ENCODE measurements around the gene DYTN.

Gene DYTN

GRCh38 chr2:206764673-206765241, 46.6 kb upstream of the DYTN start:
- peak overlapping the region; percentile 97 for H2AFZ ChIP-seq (ENCODE audit: low read depth, low read length)
- DNase-seq (no peak), ATAC-seq (ENCODE audit: insufficient read depth, low read depth) (no peak)
- H3K27me3 ChIP-seq (ENCODE audit: insufficient read depth, low read length, poor library complexity), result no peaks in the 10 kb centered on the region
- H3K4me1 ChIP-seq (ENCODE audit: insufficient read depth, low read length), result peaks cover 42% of the 10 kb centered on the region
- H3K4me3 ChIP-seq (ENCODE audit: low read depth in 1 of 2, low read length in 2 of 2), result peak overlapping the region; percentile 60 to 99
- TF ChIP-seq EZH2 (IDR thresholded peaks at IDR 0.05; ENCODE audit: borderline replicate concordance, low read depth, low read length, severe bottlenecking) (no peak), CTCF (IDR thresholded peaks at IDR 0.05; ENCODE audit: borderline replicate concordance, extremely low read depth, low read length, poor library complexity, severe bottlenecking) (no peak)
- H3K9me3 ChIP-seq (ENCODE audit: insufficient read depth, low read length, severe bottlenecking), result no peaks in the 10 kb centered on the region
- H3K79me2 ChIP-seq (ENCODE audit: insufficient read depth, low read length), result peaks cover 36% of the 10 kb centered on the region
- peak overlapping the region; percentile 90 for H3K27ac ChIP-seq (ENCODE audit: low read length)
- H3K4me2 ChIP-seq (ENCODE audit: insufficient read depth, low read length), result peak overlapping the region; percentile 90
- H3K36me3 ChIP-seq (ENCODE audit: insufficient read depth, low read length), result peaks cover 25% of the 10 kb centered on the region
- H3K9ac ChIP-seq (ENCODE audit: low read depth, low read length), result peak overlapping the region; percentile 81
- H4K20me1 ChIP-seq (ENCODE audit: insufficient read depth, low read length), result no peaks in the 10 kb centered on the region

DNA sequence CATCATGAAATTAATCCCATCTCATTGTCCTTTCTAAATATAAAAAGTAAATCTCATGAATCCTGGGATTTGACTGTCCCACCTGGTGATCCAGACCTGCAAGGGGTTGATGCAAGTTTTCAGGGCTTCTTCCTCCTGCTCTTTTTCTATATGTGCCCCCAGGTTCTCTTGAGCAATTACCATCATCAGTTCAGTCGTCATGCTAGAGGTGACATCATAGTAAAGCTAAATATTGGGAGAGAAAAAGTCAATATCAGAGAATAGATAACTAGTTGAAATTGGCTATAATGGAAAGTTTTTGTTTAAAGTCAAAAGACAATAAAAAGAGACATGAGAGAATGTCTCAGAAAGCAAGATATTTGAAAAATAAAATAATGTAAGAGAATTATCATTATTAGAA, 38.6 kb upstream of the DYTN start:
- no peaks in the 10 kb centered on the region for H3K36me3 ChIP-seq (ENCODE audit: insufficient read depth, low read length)
- ATAC-seq (ENCODE audit: insufficient read depth, low read depth) (no peak), DNase-seq (no peak)
- no peak overlapping the region for H3K4me3 ChIP-seq (ENCODE audit: low read depth in 1 of 2, low read length in 2 of 2)
- H3K9me3 ChIP-seq (ENCODE audit: insufficient read depth, low read length, severe bottlenecking), result no peaks in the 10 kb centered on the region
- H3K4me1 ChIP-seq (ENCODE audit: insufficient read depth, low read length), result no peaks in the 10 kb centered on the region
- H3K4me2 ChIP-seq (ENCODE audit: insufficient read depth, low read length), result no peak overlapping the region
- H3K27me3 ChIP-seq (ENCODE audit: insufficient read depth, low read length, poor library complexity), result peaks cover 3% of the 10 kb centered on the region
- no peak overlapping the region for H2AFZ ChIP-seq (ENCODE audit: low read depth, low read length)
- H3K27ac ChIP-seq (ENCODE audit: low read length), result no peak overlapping the region
- no peaks in the 10 kb centered on the region for H3K79me2 ChIP-seq (ENCODE audit: insufficient read depth, low read length)
- H4K20me1 ChIP-seq (ENCODE audit: insufficient read depth, low read length), result no peaks in the 10 kb centered on the region
- H3K9ac ChIP-seq (ENCODE audit: low read depth, low read length), result no peak overlapping the region
- no peak for TF ChIP-seq EZH2 (IDR thresholded peaks at IDR 0.05; ENCODE audit: borderline replicate concordance, low read depth, low read length, severe bottlenecking)

GRCh38 chr2:206740800-206741199, 22.6 kb upstream of the DYTN start:
- no peak for DNase-seq
- ATAC-seq (ENCODE audit: insufficient read depth, low read depth), result no peak
- Histone ChIP-seq H3K27me3 (ENCODE audit: insufficient read depth, low read length, poor library complexity) (no peaks in the 10 kb centered on the region), H3K9ac (ENCODE audit: low read depth, low read length) (no peak overlapping the region), H3K4me3 (ENCODE audit: low read depth in 1 of 2, low read length in 2 of 2) (no peak overlapping the region), H3K4me2 (ENCODE audit: insufficient read depth, low read length) (no peak overlapping the region), H3K36me3 (ENCODE audit: insufficient read depth, low read length) (no peaks in the 10 kb centered on the region), H3K79me2 (ENCODE audit: insufficient read depth, low read length) (no peaks in the 10 kb centered on the region), H3K9me3 (ENCODE audit: insufficient read depth, low read length, severe bottlenecking) (no peaks in the 10 kb centered on the region), H3K27ac (ENCODE audit: low read length) (no peak overlapping the region), H4K20me1 (ENCODE audit: insufficient read depth, low read length) (no peaks in the 10 kb centered on the region), H2AFZ (ENCODE audit: low read depth, low read length) (no peak overlapping the region), H3K4me1 (ENCODE audit: insufficient read depth, low read length) (no peaks in the 10 kb centered on the region)
- no peak for TF ChIP-seq EZH2 (IDR thresholded peaks at IDR 0.05; ENCODE audit: borderline replicate concordance, low read depth, low read length, severe bottlenecking)
- no peak for TF ChIP-seq CTCF (IDR thresholded peaks at IDR 0.05; ENCODE audit: borderline replicate concordance, extremely low read depth, low read length, poor library complexity, severe bottlenecking)

DNA sequence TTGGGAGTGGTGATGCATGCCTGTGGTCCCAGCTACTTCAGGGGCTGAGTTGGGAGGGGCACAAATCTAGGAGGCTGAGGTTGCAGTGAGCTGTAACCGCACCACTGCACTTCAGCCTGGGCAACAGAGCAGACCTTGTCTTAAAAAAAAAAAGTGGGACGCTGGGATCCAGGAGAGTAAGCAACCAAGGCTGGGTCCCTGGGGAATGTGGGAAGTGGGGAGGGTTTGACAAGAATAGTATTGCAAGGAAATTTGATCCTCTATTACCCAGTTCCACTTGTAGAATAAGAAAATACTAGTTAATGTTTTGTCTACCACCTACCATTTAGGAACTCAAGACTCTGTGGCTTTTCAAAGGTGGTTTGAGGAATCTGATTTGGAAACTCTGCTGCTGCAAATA, 21.1 kb upstream of the DYTN start:
- Histone ChIP-seq H3K79me2 (ENCODE audit: insufficient read depth, low read length) (no peaks in the 10 kb centered on the region), H3K4me3 (ENCODE audit: low read depth in 1 of 2, low read length in 2 of 2) (no peak overlapping the region), H3K4me2 (ENCODE audit: insufficient read depth, low read length) (no peak overlapping the region), H3K9ac (ENCODE audit: low read depth, low read length) (no peak overlapping the region), H3K27ac (ENCODE audit: low read length) (no peak overlapping the region), H4K20me1 (ENCODE audit: insufficient read depth, low read length) (no peaks in the 10 kb centered on the region), H3K4me1 (ENCODE audit: insufficient read depth, low read length) (no peaks in the 10 kb centered on the region), H3K9me3 (ENCODE audit: insufficient read depth, low read length, severe bottlenecking) (no peaks in the 10 kb centered on the region), H3K27me3 (ENCODE audit: insufficient read depth, low read length, poor library complexity) (no peaks in the 10 kb centered on the region), H2AFZ (ENCODE audit: low read depth, low read length) (no peak overlapping the region), H3K36me3 (ENCODE audit: insufficient read depth, low read length) (no peaks in the 10 kb centered on the region)
- ATAC-seq (ENCODE audit: insufficient read depth, low read depth) (no peak), DNase-seq (no peak)
- TF ChIP-seq EZH2 (IDR thresholded peaks at IDR 0.05; ENCODE audit: borderline replicate concordance, low read depth, low read length, severe bottlenecking), result no peak
- TF ChIP-seq CTCF (IDR thresholded peaks at IDR 0.05; ENCODE audit: borderline replicate concordance, extremely low read depth, low read length, poor library complexity, severe bottlenecking), result no peak

Data from DND-41 (cell line).